HG03575 (cell line): ENCODE data around the gene CDC5L.
"Not testable (repeated sequence)": the region's sequence is repeated elsewhere in the genome, so short reads cannot be mapped to it uniquely, and the experiment has no call there.

ENCODE experiments used
- ATAC-seq: cut with Tn5 transposase; IDR thresholded peaks from one replicate; pipeline ENCODE4 v1.9.1; 2021; ENCODE audit not compliant: unreplicated experiment, insufficient number of reproducible peaks, low FRiP score; ENCODE audit errors: extremely low read depth

CDC5L gene

GRCh38 chr6:44387346-44388134, at the start of gene CDC5L:
Gene CDC5L (plus strand): TSS chr6:44387706. CDS start chr6:44387824, 118 bp downstream.
- ATAC-seq, result no peak

GRCh38 chr6:44338228-44339122, 49.0 kb upstream of the CDC5L start:
- no peak for ATAC-seq

- no peak for ATAC-seq
Measured at GRCh38 chr6:44339301-44339700, 48.2 kb upstream of the CDC5L start.

- ATAC-seq, result no peak
Measured at GRCh38 chr6:44339763-44340625, 47.5 kb upstream of the CDC5L start.

GRCh38 chr6:44341095-44341890, 46.2 kb upstream of the CDC5L start:
- no peak for ATAC-seq

- ATAC-seq, result no peak
Measured at GRCh38 chr6:44342052-44342451, 45.5 kb upstream of the CDC5L start.

GRCh38 chr6:44342489-44342888, 45.0 kb upstream of the CDC5L start, which contains the start of gene SPATS1:
Gene SPATS1 (plus strand): TSS chr6:44342650. CDS start chr6:44343096, 446 bp downstream.
- ATAC-seq, result no peak

GRCh38 chr6:44346818-44347217, 40.7 kb upstream of the CDC5L start:
- not testable (repeated sequence) for ATAC-seq

GRCh38 chr6:44349904-44350649, 37.4 kb upstream of the CDC5L start:
- ATAC-seq, result no peak

GRCh38 chr6:44350650-44350994, 36.9 kb upstream of the CDC5L start:
- not testable (repeated sequence) for ATAC-seq

GRCh38 chr6:44352259-44352658, 35.2 kb upstream of the CDC5L start:
- ATAC-seq, result no peak

- ATAC-seq, result no peak
Measured at GRCh38 chr6:44353336-44353735, 34.2 kb upstream of the CDC5L start.

GRCh38 chr6:44355640-44356039, 31.9 kb upstream of the CDC5L start:
- no peak for ATAC-seq

GRCh38 chr6:44356487-44356886, 31.0 kb upstream of the CDC5L start:
- no peak for ATAC-seq

GRCh38 chr6:44359973-44360372, 27.5 kb upstream of the CDC5L start:
- ATAC-seq, result no peak

- no peak for ATAC-seq
Measured at GRCh38 chr6:44361947-44362346, 25.6 kb upstream of the CDC5L start.

GRCh38 chr6:44363377-44363926, 24.1 kb upstream of the CDC5L start:
- ATAC-seq, result no peak
